ENCODE results near the gene JMJD1C. TPM values are rescaled to one million over a fixed set of nuclear protein-coding genes. Genes with fewer than 3 reads are reported as not detected.
A peak's percentile ranks its signal among the peaks of the same experiment; 100 is the strongest.

JMJD1C gene
- total RNA-seq, 1 donor from 2014 or later = 34.6 TPM

DNA sequence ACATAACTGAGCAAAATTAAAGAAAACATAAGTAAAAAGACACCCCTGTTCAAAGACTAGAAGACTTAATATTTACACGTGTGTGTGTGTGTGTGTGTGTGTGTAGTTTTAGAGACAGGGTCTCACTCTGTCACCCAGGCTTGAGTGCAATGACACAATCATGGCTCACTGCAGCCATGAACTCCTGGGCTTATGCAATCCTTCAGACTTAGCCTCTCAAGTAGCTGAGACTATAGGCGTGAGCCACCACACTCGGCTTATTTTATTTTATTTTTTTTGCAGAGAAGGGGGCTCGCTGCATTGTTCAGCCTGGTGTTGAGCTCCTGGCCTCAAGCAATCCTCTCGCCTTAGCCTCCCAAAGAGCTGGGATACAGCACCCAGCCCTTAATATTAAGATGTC, 90.3 kb downstream of the JMJD1C start:
- H3K4me1 ChIP-seq = peaks cover 32% of the 10 kb centered on the region
- TF ChIP-seq, protein P1, sequence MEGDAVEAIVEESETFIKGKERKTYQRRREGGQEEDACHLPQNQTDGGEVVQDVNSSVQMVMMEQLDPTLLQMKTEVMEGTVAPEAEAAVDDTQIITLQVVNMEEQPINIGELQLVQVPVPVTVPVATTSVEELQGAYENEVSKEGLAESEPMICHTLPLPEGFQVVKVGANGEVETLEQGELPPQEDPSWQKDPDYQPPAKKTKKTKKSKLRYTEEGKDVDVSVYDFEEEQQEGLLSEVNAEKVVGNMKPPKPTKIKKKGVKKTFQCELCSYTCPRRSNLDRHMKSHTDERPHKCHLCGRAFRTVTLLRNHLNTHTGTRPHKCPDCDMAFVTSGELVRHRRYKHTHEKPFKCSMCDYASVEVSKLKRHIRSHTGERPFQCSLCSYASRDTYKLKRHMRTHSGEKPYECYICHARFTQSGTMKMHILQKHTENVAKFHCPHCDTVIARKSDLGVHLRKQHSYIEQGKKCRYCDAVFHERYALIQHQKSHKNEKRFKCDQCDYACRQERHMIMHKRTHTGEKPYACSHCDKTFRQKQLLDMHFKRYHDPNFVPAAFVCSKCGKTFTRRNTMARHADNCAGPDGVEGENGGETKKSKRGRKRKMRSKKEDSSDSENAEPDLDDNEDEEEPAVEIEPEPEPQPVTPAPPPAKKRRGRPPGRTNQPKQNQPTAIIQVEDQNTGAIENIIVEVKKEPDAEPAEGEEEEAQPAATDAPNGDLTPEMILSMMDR (IDR thresholded peaks at IDR 0.05; ENCODE audit: borderline replicate concordance) = no peak
- H3K27me3 ChIP-seq (ENCODE audit: low read depth) = no peaks in the 10 kb centered on the region
- peak overlapping the region; percentile 49 for H3K27ac ChIP-seq (replicated peaks)
- no peak for DNase-seq
- intact Hi-C loops (cut with micrococcal nuclease) = no loop called here
- peaks cover 8% of the 10 kb centered on the region for H3K36me3 ChIP-seq
- no peaks in the 10 kb centered on the region for H3K9me3 ChIP-seq (replicated peaks)
- H3K4me3 ChIP-seq = no peak overlapping the region

DNA sequence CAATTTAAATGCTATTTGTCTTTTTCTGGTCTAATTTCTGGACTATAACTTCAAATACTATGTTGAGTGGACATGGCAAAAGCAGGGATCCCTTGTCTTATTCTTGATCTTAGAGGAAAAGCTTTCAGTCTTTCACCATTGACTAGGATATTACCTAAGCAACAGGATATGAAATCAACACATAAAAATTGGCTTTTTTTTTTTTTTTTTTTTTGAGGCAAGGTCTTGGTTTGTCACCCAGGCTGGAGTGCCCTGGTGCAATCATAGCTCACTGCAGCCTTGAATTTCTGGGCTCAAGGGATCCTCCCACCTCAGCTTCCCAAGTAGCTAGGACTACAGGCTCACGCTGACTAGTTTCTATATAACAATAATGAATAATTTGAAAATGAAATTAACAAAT, 90.8 kb downstream of the JMJD1C start:
- H3K4me1 ChIP-seq = peaks cover 34% of the 10 kb centered on the region
- H3K27ac ChIP-seq (replicated peaks) = peak overlapping the region; percentile 49
- DNase-seq = no peak
- intact Hi-C loops (cut with micrococcal nuclease) = no loop called here
- peaks cover 5% of the 10 kb centered on the region for H3K36me3 ChIP-seq
- H3K4me3 ChIP-seq = no peak overlapping the region
- TF ChIP-seq, protein P1 (IDR thresholded peaks at IDR 0.05; ENCODE audit: borderline replicate concordance) = no peak
- no peaks in the 10 kb centered on the region for H3K27me3 ChIP-seq (ENCODE audit: low read depth)
- no peaks in the 10 kb centered on the region for H3K9me3 ChIP-seq (replicated peaks)

DNA sequence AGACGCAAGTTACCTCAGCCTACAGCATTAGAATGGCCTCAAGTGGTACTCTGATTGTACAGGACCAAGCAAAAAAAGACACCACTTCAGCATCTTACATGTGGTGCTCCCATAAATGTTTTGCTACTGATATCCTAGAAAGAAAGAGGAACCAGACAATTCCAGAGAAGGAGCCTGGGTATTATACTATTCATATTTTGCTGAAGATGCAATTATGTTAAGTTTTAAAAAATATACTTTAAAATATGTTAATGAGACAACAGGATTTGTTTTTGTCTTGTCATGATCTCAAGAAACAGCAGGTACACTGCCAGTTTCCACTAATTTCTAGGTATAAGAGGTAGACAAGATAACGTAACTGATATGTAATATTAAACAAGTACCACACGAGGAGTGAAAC, 92.6 kb downstream of the JMJD1C start:
- Histone ChIP-seq H3K36me3 (no peaks in the 10 kb centered on the region), H3K27me3 (ENCODE audit: low read depth) (no peaks in the 10 kb centered on the region), H3K27ac (replicated peaks) (no peak overlapping the region), H3K4me3 (no peak overlapping the region), H3K4me1 (peaks cover 27% of the 10 kb centered on the region), H3K9me3 (replicated peaks) (no peaks in the 10 kb centered on the region)
- no peak for DNase-seq
- TF ChIP-seq, protein P1 (IDR thresholded peaks at IDR 0.05; ENCODE audit: borderline replicate concordance) = no peak
- intact Hi-C loops (cut with micrococcal nuclease) = no loop called here

GRCh38 chr10:63369711-63370110, 96.1 kb downstream of the JMJD1C start:
- Histone ChIP-seq H3K27me3 (ENCODE audit: low read depth) (no peaks in the 10 kb centered on the region), H3K4me1 (peaks cover 24% of the 10 kb centered on the region), H3K4me3 (no peak overlapping the region), H3K9me3 (replicated peaks) (no peaks in the 10 kb centered on the region), H3K27ac (replicated peaks) (no peak overlapping the region), H3K36me3 (no peaks in the 10 kb centered on the region)
- DNase-seq = no peak
- TF ChIP-seq, protein P1 (IDR thresholded peaks at IDR 0.05; ENCODE audit: borderline replicate concordance) = no peak
- intact Hi-C loops (cut with micrococcal nuclease) = no loop called here

GRCh38 chr10:63368365-63368764, 97.4 kb downstream of the JMJD1C start:
- Histone ChIP-seq H3K27me3 (ENCODE audit: low read depth) (no peaks in the 10 kb centered on the region), H3K9me3 (replicated peaks) (no peaks in the 10 kb centered on the region), H3K4me3 (no peak overlapping the region), H3K27ac (replicated peaks) (no peak overlapping the region), H3K36me3 (no peaks in the 10 kb centered on the region), H3K4me1 (peaks cover 26% of the 10 kb centered on the region)
- DNase-seq = no peak
- TF ChIP-seq, protein P1 (IDR thresholded peaks at IDR 0.05; ENCODE audit: borderline replicate concordance) = no peak
- intact Hi-C loops (cut with micrococcal nuclease) = no loop called here

GRCh38 chr10:63366933-63367332, 98.8 kb downstream of the JMJD1C start:
- Histone ChIP-seq H3K4me1 (peaks cover 20% of the 10 kb centered on the region), H3K27me3 (ENCODE audit: low read depth) (no peaks in the 10 kb centered on the region), H3K4me3 (no peak overlapping the region), H3K9me3 (replicated peaks) (no peaks in the 10 kb centered on the region), H3K36me3 (no peaks in the 10 kb centered on the region), H3K27ac (replicated peaks) (no peak overlapping the region)
- TF ChIP-seq, protein P1 (IDR thresholded peaks at IDR 0.05; ENCODE audit: borderline replicate concordance) = no peak
- no peak for DNase-seq
- intact Hi-C loops (cut with micrococcal nuclease) = no loop called here
